Heart left ventricle (tissue), 13 donors: ENCODE data around the gene CTCFL.

Experiments used
- CTCF ChIP-seq, 12 donors: fragments of 200-600 bp; sonication (generic) in 4 of 12; IDR thresholded peaks; one replicate each; pipeline versions ENCODE4 v1.5.0 to v1.8.0; 2018 to 2022; ENCODE audit warnings: antibody characterized with exemption in 12 of 12, mild to moderate bottlenecking in 5 of 12
- POLR2A ChIP-seq, 2 donors: fragments of 450-650 bp; IDR thresholded peaks; one replicate each; pipeline ENCODE4 v1.6.1; 2017; ENCODE audit warnings: antibody characterized with exemption in 2 of 2, mild to moderate bottlenecking in 2 of 2, moderate library complexity in 2 of 2
- donor health status: ischemic (EF 13 %, LVEDD 7.1; RV severe dilation, severe dysfunction).
- donor health status: DM: no; HTN: yes; CAD: no.
- donor health status: DM: no; HTN: no; CAD: no.
- donor health status: ischemic (EF 25% LVEDD 6.9; RV normal size, moderate dysfunction).
- donor health status: ischemic (EF 25% LVEDD 5.7; RV mildly dilated, moderate dysfunction).
- donor health status: ischemic (EF 35%, LVEDD 5.7; RV mildly dilated, moderate dysfunction).
- donor health status: nonischemic (EF 11% LVEDD 7.7; RV severe dilation, severe dysfunction).
- donor health status: DM: yes; HTN: yes; CAD: no.
- donor health status: PGD.
- donor health status: ischemic (EF 29% LVEDD 5.4; RV normal size, mild dysfunction).
- donor health status: nonischemic (EF 23%, LVEDD 6.1; RV moderate dilation, normal function).

- TF ChIP-seq POLR2A (IDR thresholded peaks at IDR 0.05) (no peak), CTCF (IDR thresholded peaks at IDR 0.05) (no peak)
Observed at GRCh38 chr20:57503035-57503658, 21.8 kb downstream of the CTCFL start.
